ENCODE measurements around the gene SLC12A7.

SLC12A7 gene

DNA sequence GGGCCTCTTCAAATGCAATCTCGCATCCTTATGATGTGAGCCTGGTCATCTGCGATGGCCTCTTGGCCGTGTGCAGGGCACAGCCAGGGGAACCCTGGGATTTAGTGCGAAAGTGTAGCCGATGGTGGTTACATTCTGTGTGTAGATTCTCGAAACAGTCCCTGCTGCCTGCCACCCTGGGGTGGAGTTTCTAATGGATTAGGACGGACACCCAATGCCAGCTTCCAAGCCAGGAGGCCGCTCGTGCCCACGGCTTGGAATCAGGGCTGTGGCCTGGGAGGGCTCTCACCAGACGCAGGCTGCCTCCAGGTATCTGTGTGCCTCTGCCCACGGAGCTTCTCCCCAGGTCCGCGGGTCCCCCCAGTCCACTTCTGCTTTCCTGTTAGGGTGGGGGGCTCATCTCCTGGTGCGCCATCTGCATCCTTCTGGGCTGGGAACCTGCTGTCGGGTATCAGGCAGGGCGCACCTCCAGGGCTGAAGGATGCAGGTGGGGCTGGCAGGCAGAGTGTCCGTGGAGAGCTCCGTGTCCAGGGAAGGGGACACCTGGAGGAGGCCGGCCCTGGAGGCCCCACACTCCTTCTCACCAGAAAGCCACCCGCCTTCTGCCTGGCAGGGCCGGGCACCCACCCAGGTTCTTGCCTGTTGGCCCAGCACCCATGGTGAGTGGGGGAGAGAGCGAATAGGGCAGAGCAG is 3.4 kb upstream of the SLC12A7 start:
- Histone ChIP-seq H4K20me1 (ENCODE audit: insufficient read depth, low read length, poor library complexity, severe bottlenecking) (no peaks in the 10 kb centered on the region), H3K9me3 (ENCODE audit: insufficient read depth, low read depth, low read length) (no peaks in the 10 kb centered on the region), H3K79me2 (ENCODE audit: insufficient read depth, low read length) (peaks cover 10% of the 10 kb centered on the region; the same call in 1 of the 2 replicates), H3F3A (ENCODE audit: low read depth) (no peaks in the 10 kb centered on the region), H3K4me3 (ENCODE audit: low read length, poor library complexity, severe bottlenecking) (no peak overlapping the region), H3K27me3 (ENCODE audit: insufficient read depth, low read length, poor library complexity, severe bottlenecking) (no peaks in the 10 kb centered on the region), H3K9me2 (replicated peaks; ENCODE audit: low read depth, low read length) (no peaks in the 10 kb centered on the region), H3K4me2 (ENCODE audit: low read depth, low read length, poor library complexity, severe bottlenecking) (no peak overlapping the region), H3K36me3 (ENCODE audit: insufficient read depth, low read length) (no peaks in the 10 kb centered on the region), H3K4me1 (ENCODE audit: insufficient read depth, low read length, poor library complexity, severe bottlenecking) (peaks cover 10% of the 10 kb centered on the region), H2AFZ (ENCODE audit: low read length) (no peak overlapping the region), H3K9ac (ENCODE audit: low read depth, low read length, poor library complexity, severe bottlenecking) (no peak overlapping the region)
- no peak for TF ChIP-seq EZH2phosphoT487 (IDR thresholded peaks at IDR 0.05; ENCODE audit: borderline replicate concordance)

DNA sequence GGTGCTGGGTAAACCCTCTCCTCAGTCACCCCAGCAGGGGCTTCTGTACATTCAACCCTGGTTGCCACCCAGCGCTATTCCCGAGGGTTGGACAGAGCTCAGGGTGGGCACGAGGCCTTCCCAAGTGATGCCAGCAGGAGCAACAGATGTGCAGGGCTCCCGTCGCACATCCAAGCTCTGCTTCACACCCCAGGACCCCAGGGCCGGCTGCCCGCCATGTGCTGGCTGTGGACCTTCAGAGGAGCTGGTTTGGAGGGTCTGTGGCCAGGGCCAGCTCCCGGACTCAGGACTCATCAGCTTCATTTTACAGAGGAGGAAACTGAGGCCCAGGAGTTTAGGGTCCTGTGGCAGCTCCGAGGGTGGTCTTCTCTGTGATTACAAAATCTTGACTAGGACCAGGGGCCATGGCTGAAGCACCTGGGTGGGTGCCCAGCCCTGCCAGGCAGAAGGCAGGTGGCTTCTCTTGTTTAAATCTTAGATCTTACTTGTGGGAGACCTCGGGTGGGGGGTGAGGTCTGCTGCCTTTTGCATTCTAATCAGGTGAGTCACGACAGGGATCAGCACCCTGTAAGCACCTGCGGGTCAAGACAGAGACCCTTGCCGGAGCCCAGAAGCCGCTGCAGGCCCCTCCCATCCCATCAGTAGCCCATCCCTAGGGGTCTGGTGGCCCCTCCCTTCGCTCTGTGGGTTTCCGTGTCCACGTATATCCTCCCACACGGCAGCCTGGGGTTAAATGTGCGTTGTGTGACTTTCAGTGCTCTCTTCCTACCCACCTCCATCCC is 2.1 kb upstream of the SLC12A7 start:
- Histone ChIP-seq H3K79me2 (ENCODE audit: insufficient read depth, low read length) (peaks cover 19% of the 10 kb centered on the region; the same call in 1 of the 2 replicates), H3K9me3 (ENCODE audit: insufficient read depth, low read depth, low read length) (no peaks in the 10 kb centered on the region), H3K4me3 (ENCODE audit: low read length, poor library complexity, severe bottlenecking) (no peak overlapping the region), H3K4me2 (ENCODE audit: low read depth, low read length, poor library complexity, severe bottlenecking) (no peak overlapping the region), H3F3A (ENCODE audit: low read depth) (no peaks in the 10 kb centered on the region), H3K9ac (ENCODE audit: low read depth, low read length, poor library complexity, severe bottlenecking) (no peak overlapping the region), H2AFZ (ENCODE audit: low read length) (no peak overlapping the region), H4K20me1 (ENCODE audit: insufficient read depth, low read length, poor library complexity, severe bottlenecking) (no peaks in the 10 kb centered on the region), H3K9me2 (replicated peaks; ENCODE audit: low read depth, low read length) (no peaks in the 10 kb centered on the region), H3K4me1 (ENCODE audit: insufficient read depth, low read length, poor library complexity, severe bottlenecking) (peaks cover 18% of the 10 kb centered on the region), H3K27me3 (ENCODE audit: insufficient read depth, low read length, poor library complexity, severe bottlenecking) (no peaks in the 10 kb centered on the region), H3K36me3 (ENCODE audit: insufficient read depth, low read length) (no peaks in the 10 kb centered on the region)
- no peak for TF ChIP-seq EZH2phosphoT487 (IDR thresholded peaks at IDR 0.05; ENCODE audit: borderline replicate concordance)
- TF ChIP-seq CTCF (conservative IDR thresholded peaks at IDR 0.05; ENCODE audit: low read length): no peak

DNA sequence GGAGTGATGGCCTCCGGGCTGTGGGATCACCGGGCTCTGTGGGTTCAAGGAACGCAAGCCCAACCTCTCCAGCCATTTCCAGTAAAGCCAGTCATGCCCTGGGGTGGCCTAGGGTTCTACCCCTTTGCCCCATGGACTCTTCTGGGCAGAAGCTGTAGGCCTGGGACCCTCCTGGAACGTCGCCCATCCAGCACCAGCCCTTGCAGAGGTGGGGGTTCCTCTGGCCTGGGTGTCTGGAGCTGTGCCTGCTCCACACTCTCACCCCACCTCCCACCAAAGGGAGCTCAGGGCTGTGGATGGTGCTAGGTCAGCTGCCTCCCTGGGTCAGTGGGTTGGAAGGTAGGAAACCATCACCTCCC is 1.4 kb upstream of the SLC12A7 start:
- no peak overlapping the region for H3K4me3 ChIP-seq (ENCODE audit: low read length, poor library complexity, severe bottlenecking)
- H4K20me1 ChIP-seq (ENCODE audit: insufficient read depth, low read length, poor library complexity, severe bottlenecking): no peaks in the 10 kb centered on the region
- H3K9me2 ChIP-seq (replicated peaks; ENCODE audit: low read depth, low read length): no peaks in the 10 kb centered on the region
- H3K9me3 ChIP-seq (ENCODE audit: insufficient read depth, low read depth, low read length): no peaks in the 10 kb centered on the region
- H3K9ac ChIP-seq (ENCODE audit: low read depth, low read length, poor library complexity, severe bottlenecking): no peak overlapping the region
- no peak overlapping the region for H3K4me2 ChIP-seq (ENCODE audit: low read depth, low read length, poor library complexity, severe bottlenecking)
- no peak for TF ChIP-seq EZH2phosphoT487 (IDR thresholded peaks at IDR 0.05; ENCODE audit: borderline replicate concordance)
- TF ChIP-seq CTCF (conservative IDR thresholded peaks at IDR 0.05; ENCODE audit: low read length): no peak
- H3F3A ChIP-seq (ENCODE audit: low read depth): no peaks in the 10 kb centered on the region
- no peak overlapping the region for H2AFZ ChIP-seq (ENCODE audit: low read length)
- H3K79me2 ChIP-seq (ENCODE audit: insufficient read depth, low read length): peaks cover 24% of the 10 kb centered on the region; the same call in 1 of the 2 replicates
- H3K27me3 ChIP-seq (ENCODE audit: insufficient read depth, low read length, poor library complexity, severe bottlenecking): no peaks in the 10 kb centered on the region
- peaks cover 14% of the 10 kb centered on the region for H3K4me1 ChIP-seq (ENCODE audit: insufficient read depth, low read length, poor library complexity, severe bottlenecking)
- no peaks in the 10 kb centered on the region for H3K36me3 ChIP-seq (ENCODE audit: insufficient read depth, low read length)

All from Loucy (cell line).